Measurements from ENCODE around the gene ENTPD1.

Gene ENTPD1

GRCh38 chr10:95833042-95833610, 77.2 kb downstream of the ENTPD1 start:
- DNase-seq = no peak

GRCh38 chr10:95834406-95834805, 78.4 kb downstream of the ENTPD1 start:
- DNase-seq = no peak

- no peak for DNase-seq
Measured at GRCh38 chr10:95835149-95835860, 79.3 kb downstream of the ENTPD1 start.

GRCh38 chr10:95835911-95836310, 79.9 kb downstream of the ENTPD1 start:
- DNase-seq = no peak

- DNase-seq = no peak
Measured at GRCh38 chr10:95836610-95837355, 80.8 kb downstream of the ENTPD1 start.

- no peak for DNase-seq
Measured at GRCh38 chr10:95837356-95837776, 81.4 kb downstream of the ENTPD1 start.

GRCh38 chr10:95837783-95838182, 81.8 kb downstream of the ENTPD1 start:
- no peak for DNase-seq

GRCh38 chr10:95840121-95840520, 84.2 kb downstream of the ENTPD1 start:
- no peak for DNase-seq

- DNase-seq = no peak
Measured at GRCh38 chr10:95840681-95841080, 84.7 kb downstream of the ENTPD1 start.

GRCh38 chr10:95841661-95842498, 85.9 kb downstream of the ENTPD1 start:
- DNase-seq = peak; percentile 62

- no peak for DNase-seq
Measured at GRCh38 chr10:95845411-95845810, 89.4 kb downstream of the ENTPD1 start.

GRCh38 chr10:95847007-95847406, 91.0 kb downstream of the ENTPD1 start:
- DNase-seq = no peak

GRCh38 chr10:95848841-95849240, 92.9 kb downstream of the ENTPD1 start:
- no peak for DNase-seq

GRCh38 chr10:95850791-95851190, 94.8 kb downstream of the ENTPD1 start:
- no peak for DNase-seq

GRCh38 chr10:95860166-95860940, 104.4 kb downstream of the ENTPD1 start:
- DNase-seq = no peak

GRCh38 chr10:95861386-95861785, 105.4 kb downstream of the ENTPD1 start:
- no peak for DNase-seq

GRCh38 chr10:95864906-95865813, 109.2 kb downstream of the ENTPD1 start:
- DNase-seq = peak; percentile 41

- DNase-seq = no peak
Measured at GRCh38 chr10:95865814-95866466, 110.0 kb downstream of the ENTPD1 start.

- DNase-seq = no peak
Measured at GRCh38 chr10:95866467-95866842, 110.5 kb downstream of the ENTPD1 start.

GRCh38 chr10:95867866-95868265, 111.9 kb downstream of the ENTPD1 start:
- no peak for DNase-seq
